Mesenchymal stem cell (in vitro differentiated cells and primary cell): Measurements from ENCODE around the gene CCL5.

ENCODE experiments used
- DNase-seq: peaks from one replicate; pipeline ENCODE4 v3.0.0-alpha.2; 2013
- H2AFZ ChIP-seq: one replicate; pipeline ENCODE4 v1.6.1; 2013; ENCODE audit warnings: low read depth, mild to moderate bottlenecking, control low read depth, inconsistent platforms, low read length, moderate library complexity
- H2AK5ac ChIP-seq: 2 replicates; pipeline ENCODE4 v1.6.1; 2013; ENCODE audit warnings: low read length, moderate library complexity, mild to moderate bottlenecking, inconsistent platforms; ENCODE audit not compliant: severe bottlenecking
- H2BK120ac ChIP-seq: one replicate; pipeline ENCODE4 v1.6.1; 2013; ENCODE audit warnings: low read depth, mild to moderate bottlenecking, inconsistent platforms, low read length, moderate library complexity
- H2BK12ac ChIP-seq, 2 experiments: one replicate each; pipeline ENCODE4 v1.6.1; 2013; ENCODE audit warnings: inconsistent platforms in 2 of 2, low read length in 2 of 2, mild to moderate bottlenecking in 2 of 2, moderate library complexity in 2 of 2, control low read depth in 1 of 2
- H2BK15ac ChIP-seq: one replicate; pipeline ENCODE4 v1.6.1; 2013; ENCODE audit warnings: mild to moderate bottlenecking, low read depth, inconsistent platforms; ENCODE audit not compliant: poor library complexity, severe bottlenecking
- H2BK5ac ChIP-seq: 2 replicates; pipeline ENCODE4 v1.6.1; 2013; ENCODE audit warnings: low read depth, mild to moderate bottlenecking, low read length, control low read depth, inconsistent platforms; ENCODE audit not compliant: poor library complexity, severe bottlenecking
- H3K14ac ChIP-seq, 2 experiments: one replicate each; pipeline ENCODE4 v1.6.1; 2013; ENCODE audit warnings: inconsistent platforms in 2 of 2, low read length in 2 of 2, control low read depth in 1 of 2, mild to moderate bottlenecking in 1 of 2, moderate library complexity in 1 of 2
- H3K18ac ChIP-seq, 2 experiments: one replicate each; pipeline ENCODE4 v1.6.1; 2013; ENCODE audit warnings: inconsistent platforms in 2 of 2, low read length in 2 of 2, control low read depth in 1 of 2, low read depth in 1 of 2, mild to moderate bottlenecking in 1 of 2
- H3K23ac ChIP-seq, 2 experiments: one replicate each; pipeline ENCODE4 v1.6.1; 2013; ENCODE audit warnings: inconsistent platforms in 2 of 2, low read length in 2 of 2, mild to moderate bottlenecking in 2 of 2, moderate library complexity in 2 of 2, control low read depth in 1 of 2
- H3K27ac ChIP-seq: 2 replicates; pipeline ENCODE4 v1.5.1; 2013; ENCODE audit warnings: mild to moderate bottlenecking, moderate library complexity, low read length, control low read depth, inconsistent platforms; ENCODE audit not compliant: poor library complexity, severe bottlenecking
- H3K27me3 ChIP-seq, 2 experiments: 2 replicates each; pipeline versions ENCODE4 v1.6.1 to v1.7.0; 2013; ENCODE audit warnings: low read length in 2 of 2, mild to moderate bottlenecking in 2 of 2, moderate library complexity in 2 of 2, control low read depth in 1 of 2, inconsistent platforms in 1 of 2; ENCODE audit not compliant: control insufficient read depth in 1 of 2, insufficient read depth in 1 of 2
- H3K36me3 ChIP-seq, 2 experiments: 2 replicates each; pipeline versions ENCODE4 v1.6.1 to v1.7.0; 2013; ENCODE audit warnings: low read length in 2 of 2, control low read depth in 1 of 2, inconsistent platforms in 1 of 2, low read depth in 1 of 2, mild to moderate bottlenecking in 1 of 2; ENCODE audit not compliant: insufficient read depth in 2 of 2, control insufficient read depth in 1 of 2
- H3K4ac ChIP-seq, 2 experiments: one replicate each; pipeline ENCODE4 v1.6.1; 2013; ENCODE audit warnings: inconsistent platforms in 2 of 2, low read length in 2 of 2, mild to moderate bottlenecking in 2 of 2, moderate library complexity in 2 of 2, control low read depth in 1 of 2, low read depth in 1 of 2
- H3K4me1 ChIP-seq: 2 replicates; pipeline ENCODE4 v1.6.1; 2013; ENCODE audit warnings: low read depth, low read length, control low read depth; ENCODE audit not compliant: control insufficient read depth, insufficient read depth
- H3K4me2 ChIP-seq: 2 replicates; pipeline ENCODE4 v1.6.1; 2013; ENCODE audit warnings: low read length, mild to moderate bottlenecking, inconsistent platforms; ENCODE audit not compliant: poor library complexity, severe bottlenecking
- H3K4me3 ChIP-seq, 2 experiments: 2 replicates each; pipeline versions ENCODE4 v1.5.1 to v1.7.0; 2013; ENCODE audit warnings: low read length in 2 of 2, mild to moderate bottlenecking in 2 of 2, control low read depth in 1 of 2, low read depth in 1 of 2; ENCODE audit not compliant: insufficient read depth in 1 of 2
- H3K79me1 ChIP-seq: replicated peaks from 2 replicates; pipeline ENCODE4 v1.6.1; 2013; ENCODE audit warnings: mild to moderate bottlenecking, control low read depth, low read length, inconsistent platforms; ENCODE audit not compliant: poor library complexity, severe bottlenecking
- H3K9ac ChIP-seq: 2 replicates; pipeline ENCODE4 v1.7.0; 2013; ENCODE audit warnings: mild to moderate bottlenecking, low read length, moderate library complexity
- H3K9me3 ChIP-seq: 2 replicates; pipeline ENCODE4 v1.7.0; 2013; ENCODE audit warnings: mild to moderate bottlenecking, low read length; ENCODE audit not compliant: control insufficient read depth
- H4K8ac ChIP-seq: one replicate; pipeline ENCODE4 v1.6.1; 2013; ENCODE audit warnings: inconsistent platforms, mild to moderate bottlenecking, low read length, moderate library complexity
- H4K91ac ChIP-seq: one replicate; pipeline ENCODE4 v1.6.1; 2013; ENCODE audit warnings: mild to moderate bottlenecking, low read length, inconsistent platforms
- WGBS: methylation state at CpG from one replicate; pipeline ENCODE4 v1.1.7; 2013; ENCODE audit warnings: mixed read lengths; 5-methylcytosine and 5-hydroxymethylcytosine counted together

Gene CCL5

DNA sequence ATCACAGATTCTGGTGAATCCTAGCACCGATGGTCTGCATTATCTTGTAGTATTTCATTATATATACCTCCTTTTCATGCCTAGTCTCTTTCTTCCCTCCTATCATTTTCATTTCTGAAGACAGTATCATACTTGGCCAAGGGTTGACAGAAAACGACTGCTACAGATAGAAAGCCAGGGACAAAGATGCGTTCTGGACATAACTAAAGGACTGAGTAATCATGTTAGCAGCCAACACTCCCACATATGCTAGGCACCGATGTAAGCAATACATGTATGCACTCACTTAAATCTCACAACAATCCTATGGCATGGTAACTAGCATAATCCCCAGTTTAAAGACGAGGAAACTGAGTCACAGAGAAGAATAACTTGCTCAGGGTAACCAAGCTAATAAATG, 27.5 kb upstream of the CCL5 start:
- Histone ChIP-seq H3K9me3 (no peaks in the 10 kb centered on the region), H3K4ac (no peak overlapping the region), H2AFZ (no peak overlapping the region), H4K91ac (no peak overlapping the region), H3K18ac (no peak overlapping the region), H2AK5ac (no peak overlapping the region), H4K8ac (no peak overlapping the region), H3K4me3 (no peak overlapping the region), H3K4me1 (peaks cover 4% of the 10 kb centered on the region), H3K27me3 (peaks cover 3 to 33% of the 10 kb centered on the region in 2 experiments), H2BK120ac (no peak overlapping the region), H3K79me1 (no peaks in the 10 kb centered on the region), H3K14ac (no peak overlapping the region), H2BK5ac (no peak overlapping the region), H3K9ac (no peak overlapping the region), H3K23ac (no peak overlapping the region), H3K4me2 (no peak overlapping the region), H3K36me3 (no peaks in the 10 kb centered on the region), H2BK12ac (no peak overlapping the region), H2BK15ac (no peak overlapping the region), H3K27ac (no peak overlapping the region)
- no peak for DNase-seq
- WGBS = 79% methylated on average over 5 of the region's 5 CpGs

DNA sequence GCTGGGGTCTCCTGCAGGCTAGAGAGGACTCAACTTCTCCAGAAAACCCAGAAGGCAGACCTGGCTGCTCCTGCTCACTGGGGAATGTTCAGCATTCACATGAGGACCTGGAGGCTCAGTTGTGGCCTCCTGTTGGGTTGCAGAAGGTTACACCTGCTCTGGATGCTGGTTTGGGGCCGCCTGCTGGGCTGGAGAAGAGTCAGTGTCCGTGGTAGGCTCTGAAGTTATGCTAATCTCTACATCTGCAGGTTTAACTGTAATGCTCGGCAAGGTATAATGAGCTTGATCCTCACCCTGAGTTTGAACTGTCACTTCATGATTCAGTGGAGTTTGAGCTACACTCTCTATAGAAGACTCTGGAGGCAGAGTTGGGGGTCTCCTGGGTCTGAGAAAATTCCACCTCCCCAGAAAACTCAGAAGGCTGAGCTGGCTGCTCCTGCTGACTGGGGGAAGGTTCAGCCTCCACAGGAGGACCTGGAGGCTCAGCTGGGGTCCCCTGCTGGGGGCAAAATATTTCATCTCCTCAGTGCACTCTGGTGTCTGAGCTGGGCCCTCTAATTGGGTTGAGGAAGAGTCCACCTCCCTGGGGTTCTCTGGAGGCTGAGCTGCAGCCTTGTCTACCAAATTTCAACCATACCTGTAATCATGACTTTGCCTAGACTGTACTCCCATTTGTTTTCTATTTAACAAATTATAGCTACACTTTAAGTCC, 26.9 kb upstream of the CCL5 start:
- H3K4me3 ChIP-seq = no peak overlapping the region
- 39% methylated on average over 3 of the region's 3 CpGs for WGBS

DNA sequence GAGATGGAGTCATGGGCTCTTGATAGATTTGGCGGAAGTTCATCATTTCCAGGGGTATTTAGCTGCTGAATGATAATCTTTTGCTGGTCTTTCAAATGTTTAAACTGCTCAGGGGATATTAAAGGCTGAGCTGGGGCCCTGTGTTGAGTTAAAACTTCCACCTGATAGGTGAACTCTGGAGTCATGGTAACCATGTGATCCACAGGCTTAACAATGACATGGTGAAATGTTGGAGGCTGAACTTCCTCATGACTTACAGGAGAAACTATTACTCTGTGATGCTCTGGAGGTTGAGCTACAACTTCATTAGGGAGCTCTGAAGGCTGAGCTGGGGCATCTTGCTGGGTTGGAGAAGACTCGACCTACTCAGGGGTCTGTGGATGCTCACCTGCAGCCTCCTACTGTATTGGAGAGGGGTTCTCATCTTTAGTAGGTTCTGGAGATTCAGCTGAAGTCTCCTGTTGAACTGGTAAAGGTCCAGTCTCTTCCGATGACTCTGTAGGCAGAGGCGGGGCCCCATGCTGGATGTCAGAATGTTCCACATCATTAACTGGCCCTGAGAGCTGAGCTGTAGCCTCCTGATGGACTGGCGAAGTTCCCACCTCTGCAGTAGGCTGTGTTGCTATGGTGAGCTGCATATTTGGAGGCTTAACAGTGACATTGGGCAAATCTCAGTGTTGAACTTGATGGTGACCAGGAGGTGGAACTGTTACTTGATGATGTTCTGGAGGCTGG, 26.2 kb upstream of the CCL5 start:
- Histone ChIP-seq H2BK15ac (no peak overlapping the region), H4K91ac (no peak overlapping the region), H3K4me1 (peaks cover 4% of the 10 kb centered on the region), H2AFZ (no peak overlapping the region), H3K27me3 (peaks cover 3 to 30% of the 10 kb centered on the region in 2 experiments), H3K23ac (no peak overlapping the region), H3K4me2 (no peak overlapping the region), H3K9me3 (no peaks in the 10 kb centered on the region), H2BK120ac (no peak overlapping the region), H2BK5ac (no peak overlapping the region), H3K4me3 (no peak overlapping the region), H3K9ac (peak overlapping the region; percentile 17), H2BK12ac (no peak overlapping the region), H2AK5ac (no peak overlapping the region), H3K4ac (no peak overlapping the region), H4K8ac (no peak overlapping the region), H3K36me3 (no peaks in the 10 kb centered on the region), H3K18ac (no peak overlapping the region), H3K27ac (no peak overlapping the region), H3K79me1 (no peaks in the 10 kb centered on the region), H3K14ac (no peak overlapping the region)
- DNase-seq = no peak
- 88% methylated on average over 5 of the region's 5 CpGs for WGBS

More for the DNA sequence above, 26.9 kb upstream of the CCL5 start:
- H3K4me1 ChIP-seq = peaks cover 4% of the 10 kb centered on the region
- peaks cover 3 to 30% of the 10 kb centered on the region in 2 experiments for H3K27me3 ChIP-seq
- H3K79me1 ChIP-seq = no peaks in the 10 kb centered on the region
- no peak overlapping the region for H2AFZ ChIP-seq
- H4K91ac ChIP-seq = no peak overlapping the region
- H3K18ac ChIP-seq = no peak overlapping the region
- no peak overlapping the region for H4K8ac ChIP-seq
- H3K9me3 ChIP-seq = no peaks in the 10 kb centered on the region
- H3K4me2 ChIP-seq = no peak overlapping the region
- no peak overlapping the region for H3K14ac ChIP-seq
- no peak overlapping the region for H3K23ac ChIP-seq
- H2AK5ac ChIP-seq = no peak overlapping the region
- H2BK5ac ChIP-seq = no peak overlapping the region
- no peak overlapping the region for H3K27ac ChIP-seq
- H3K9ac ChIP-seq = no peak overlapping the region
- no peak overlapping the region for H2BK12ac ChIP-seq
- no peak overlapping the region for H2BK120ac ChIP-seq
- no peak overlapping the region for H3K4ac ChIP-seq
- no peak overlapping the region for H2BK15ac ChIP-seq
- H3K36me3 ChIP-seq = no peaks in the 10 kb centered on the region
- DNase-seq = no peak

DNA sequence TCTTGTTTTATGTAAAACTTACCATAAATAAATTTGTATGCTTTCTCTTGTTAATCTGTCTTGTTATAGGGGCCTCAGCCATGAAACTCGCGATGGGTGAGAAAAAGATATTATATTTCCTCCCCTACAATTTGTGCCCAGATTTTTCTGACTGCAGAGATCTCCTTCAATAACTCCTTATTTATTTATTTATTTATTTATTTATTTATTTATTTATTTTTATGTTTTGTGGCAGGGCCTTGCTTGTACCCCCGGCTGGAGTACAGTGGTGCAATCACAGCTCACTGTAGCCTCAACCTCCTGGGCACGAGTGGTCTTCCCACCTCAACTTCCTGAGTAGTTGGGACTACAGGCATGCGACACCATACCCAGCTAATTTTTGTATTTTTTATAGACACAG, 23.3 kb upstream of the CCL5 start:
- H3K79me1 ChIP-seq = no peaks in the 10 kb centered on the region
- peaks cover 10% of the 10 kb centered on the region for H3K4me1 ChIP-seq
- no peak overlapping the region for H3K14ac ChIP-seq
- no peak overlapping the region for H3K23ac ChIP-seq
- no peak overlapping the region for H2BK120ac ChIP-seq
- no peak overlapping the region for H3K4ac ChIP-seq
- no peak overlapping the region for H3K9ac ChIP-seq
- H4K8ac ChIP-seq = no peak overlapping the region
- H2AK5ac ChIP-seq = no peak overlapping the region
- no peak overlapping the region for H3K27ac ChIP-seq
- no peaks in the 10 kb centered on the region for H3K9me3 ChIP-seq
- H2BK5ac ChIP-seq = no peak overlapping the region
- no peak overlapping the region for H2BK15ac ChIP-seq
- no peak overlapping the region for H3K18ac ChIP-seq
- no peak for DNase-seq
- no peak overlapping the region for H2AFZ ChIP-seq
- H3K4me2 ChIP-seq = no peak overlapping the region
- WGBS = 90% methylated on average over 3 of the region's 5 CpGs
- H4K91ac ChIP-seq = no peak overlapping the region
- H3K27me3 ChIP-seq = peaks cover 0 to 11% of the 10 kb centered on the region in 2 experiments
- no peak overlapping the region for H2BK12ac ChIP-seq
- H3K4me3 ChIP-seq = no peak overlapping the region
- H3K36me3 ChIP-seq = no peaks in the 10 kb centered on the region
